IMR-90 (cell line): ENCODE results near the gene SLC7A7. TPM values are rescaled to one million over a fixed set of nuclear protein-coding genes. Genes with fewer than 3 reads are reported as not detected.

Experiments
- ATAC-seq: fragments of 200-7000 bp; cut with Tn5 transposase; 2 replicates; pipeline ENCODE4 v1.9.1; 2020; ENCODE audit warnings: low read depth, mild to moderate bottlenecking, moderate library complexity
- BruUV-seq: library from RNA; stranded (reverse); fragments of 400-500 nt; replicated peaks from 2 replicates; lab custom pipeline; 2021; lab: Mats Ljungman, UMichigan
- CTCF ChIA-PET: fragments of 300-600 bp; formaldehyde crosslinking; extraction: SDS; loops from one replicate; lab custom pipeline; 2021; ENCODE audit warnings: antibody characterized with exemption; lab: Yijun Ruan, JAX
- POLR2A ChIA-PET: fragments of 300-600 bp; sonication (Branson Sonifier 250); formaldehyde crosslinking; loops from one replicate; lab custom pipeline; 2022; ENCODE audit warnings: antibody characterized with exemption; ENCODE audit not compliant: unreplicated experiment; lab: Charles Lee
- DNase-seq: peaks from one replicate; pipeline ENCODE4 v3.0.0; 2013
- H2AFZ ChIP-seq: replicated peaks from 2 replicates; pipeline ENCODE3; 2013; ENCODE audit warnings: low read length, mild to moderate bottlenecking; ENCODE audit not compliant: poor library complexity
- H2AK5ac ChIP-seq: 2 replicates; pipeline ENCODE4 v1.6.1; 2013; ENCODE audit warnings: low read depth, low read length, inconsistent platforms
- H2AK9ac ChIP-seq: replicated peaks from 2 replicates; pipeline ENCODE3; 2013; ENCODE audit warnings: mild to moderate bottlenecking, low read depth, low read length, moderate library complexity; ENCODE audit not compliant: poor library complexity
- H2BK120ac ChIP-seq: 2 replicates; pipeline ENCODE4 v1.6.1; 2013; ENCODE audit warnings: low read depth, low read length, inconsistent platforms
- H2BK15ac ChIP-seq: 3 replicates; pipeline ENCODE4 v1.6.1; 2013; ENCODE audit warnings: low read depth, low read length, inconsistent platforms
- H2BK20ac ChIP-seq: 2 replicates; pipeline ENCODE4 v1.6.1; 2013; ENCODE audit warnings: low read depth, mild to moderate bottlenecking, inconsistent platforms, low read length, moderate library complexity
- H2BK5ac ChIP-seq: 2 replicates; pipeline ENCODE4 v1.6.1; 2013; ENCODE audit warnings: mild to moderate bottlenecking, low read depth, low read length, inconsistent platforms; ENCODE audit not compliant: poor library complexity, severe bottlenecking
- H3K14ac ChIP-seq: replicated peaks from 2 replicates; pipeline ENCODE4 v1.6.1; 2013; ENCODE audit warnings: low read depth, low read length, inconsistent platforms
- H3K18ac ChIP-seq: 2 replicates; pipeline ENCODE4 v1.6.1; 2013; ENCODE audit warnings: low read depth, low read length, control low read depth
- H3K23ac ChIP-seq: 2 replicates; pipeline ENCODE4 v1.6.1; 2013; ENCODE audit warnings: low read depth, low read length, inconsistent platforms
- H3K27ac ChIP-seq: 2 replicates; pipeline ENCODE4 v1.5.1; 2013; ENCODE audit warnings: mild to moderate bottlenecking, control low read depth, low read length; ENCODE audit not compliant: insufficient read depth
- H3K27me3 ChIP-seq: 2 replicates; pipeline ENCODE4 v1.6.1; 2013; ENCODE audit warnings: low read length; ENCODE audit not compliant: control insufficient read depth, insufficient read depth
- H3K36me3 ChIP-seq: 2 replicates; pipeline ENCODE4 v1.6.1; 2013; ENCODE audit warnings: low read length, mixed read lengths; ENCODE audit not compliant: control insufficient read depth, insufficient read depth
- H3K4ac ChIP-seq: 2 replicates; pipeline ENCODE4 v1.6.1; 2013; ENCODE audit warnings: low read depth, low read length, inconsistent platforms
- H3K4me1 ChIP-seq: 2 replicates; pipeline ENCODE4 v1.6.1; 2013; ENCODE audit warnings: low read length, mixed read lengths; ENCODE audit not compliant: control insufficient read depth, insufficient read depth
- H3K4me2 ChIP-seq: 2 replicates; pipeline ENCODE4 v1.6.1; 2013; ENCODE audit warnings: low read depth, mild to moderate bottlenecking, control low read depth, low read length, moderate library complexity
- H3K4me3 ChIP-seq: 2 replicates; pipeline ENCODE4 v1.5.1; 2013; ENCODE audit warnings: low read depth, mild to moderate bottlenecking, control low read depth, low read length, moderate library complexity; ENCODE audit not compliant: insufficient read depth
- H3K56ac ChIP-seq: 2 replicates; pipeline ENCODE4 v1.6.1; 2013; ENCODE audit warnings: low read length, inconsistent platforms; ENCODE audit not compliant: insufficient read depth; ENCODE audit errors: extremely low read depth
- H3K79me1 ChIP-seq, 2 experiments: 2 replicates each; pipeline ENCODE4 v1.6.1; 2013; ENCODE audit warnings: low read length in 2 of 2, inconsistent platforms in 1 of 2, low read depth in 1 of 2
- H3K9ac ChIP-seq: 2 replicates; pipeline ENCODE4 v1.6.1; 2013; ENCODE audit warnings: low read depth, low read length, control low read depth
- H3K9me1 ChIP-seq: 2 replicates; pipeline ENCODE4 v1.6.1; 2013; ENCODE audit warnings: low read length, inconsistent platforms; ENCODE audit not compliant: insufficient read depth
- H3K9me3 ChIP-seq: 2 replicates; pipeline ENCODE4 v1.6.1; 2013; ENCODE audit warnings: low read length; ENCODE audit not compliant: control insufficient read depth, insufficient read depth
- H4K20me1 ChIP-seq: 2 replicates; pipeline ENCODE4 v1.6.1; 2013; ENCODE audit warnings: low read length, inconsistent platforms; ENCODE audit not compliant: insufficient read depth
- H4K5ac ChIP-seq: 2 replicates; pipeline ENCODE4 v1.6.1; 2013; ENCODE audit warnings: mild to moderate bottlenecking, low read depth, low read length, control low read depth
- H4K8ac ChIP-seq, 2 experiments: 2 replicates each; pipeline ENCODE4 v1.6.1; 2013; ENCODE audit warnings: low read depth in 2 of 2, low read length in 2 of 2, control low read depth in 1 of 2, inconsistent platforms in 1 of 2
- H4K91ac ChIP-seq: 2 replicates; pipeline ENCODE4 v1.6.1; 2013; ENCODE audit warnings: low read depth, low read length, inconsistent platforms; ENCODE audit not compliant: insufficient read depth
- MAZ ChIP-seq: IDR thresholded peaks from 2 replicates; pipeline ENCODE4 v1.6.1; 2012; ENCODE audit warnings: low read depth, mild to moderate bottlenecking, low read length, improper control_type of control experiment, moderate library complexity, borderline replicate concordance
- MXI1 ChIP-seq: IDR thresholded peaks from 2 replicates; pipeline ENCODE4 v1.6.1; 2012; ENCODE audit warnings: low read depth, mild to moderate bottlenecking, low read length, moderate library complexity, borderline replicate concordance
- NFE2L2 ChIP-seq: fragments of 150-350 bp; IDR thresholded peaks from 2 replicates; pipeline ENCODE4 v1.6.1; 2016; ENCODE audit warnings: low read depth, mild to moderate bottlenecking, low read length
- SMC3 ChIP-seq: fragments of 150-350 bp; IDR thresholded peaks from 2 replicates; pipeline ENCODE4 v1.6.1; 2016; ENCODE audit warnings: low read depth, mild to moderate bottlenecking, antibody characterized with exemption, low read length, moderate library complexity
- WGBS, 2 experiments: methylation state at CpG; one replicate each; pipeline versions ENCODE4 v1.1.5 to v1.1.7; 2013; ENCODE audit warnings: missing lambda C conversion rate in 2 of 2; ENCODE audit not compliant: insufficient read length in 1 of 2; ENCODE audit errors: extremely low coverage in 2 of 2; 5-methylcytosine and 5-hydroxymethylcytosine counted together
- dilution Hi-C: fragments of 300-500 bp; cut with HindIII; formaldehyde crosslinking; loops from one replicate; pipeline ENCODE4 v1.14.3; 2018; ENCODE audit warnings: low sequenced_read_pairs; ENCODE audit not compliant: unreplicated experiment
- in situ Hi-C: fragments of 300-500 bp; cut with MboI; formaldehyde crosslinking; loops from 3 replicates; pipeline ENCODE4 v1.14.3; 2019; ENCODE audit warnings: low sequenced_read_pairs, inconsistent platforms, mixed read lengths
- intact Hi-C: fragments of 100-400 bp; cut with micrococcal nuclease; formaldehyde crosslinking; loops from 2 replicates; pipeline ENCODE4 v1.10.0; 2022
- polyA plus RNA-seq, 3 experiments: library from polyadenylated mRNA; depleted of rRNA; stranded (reverse); fragments of >200 nt; gene quantifications; 2 replicates each; pipeline ENCODE4 v1.2.3, GENCODE V29; 2012; ENCODE audit warnings: low replicate concordance in 1 of 3
- total RNA-seq: library from RNA; depleted of rRNA; stranded (reverse); fragments of >200 nt; gene quantifications from 2 replicates; pipeline ENCODE4 v1.2.3, GENCODE V29; 2012
- TF ChIP-seq, protein P1 (sequence below): fragments of 150-350 bp; IDR thresholded peaks from 2 replicates; pipeline ENCODE4 v1.6.1; 2016; ENCODE audit warnings: low read depth, mild to moderate bottlenecking, low read length, moderate library complexity, borderline replicate concordance

Gene SLC7A7
- total and polyA plus RNA-seq, 2 of the 4 experiments (the other 2 are of a cell fraction), result 1.8 to 2.0 TPM

DNA sequence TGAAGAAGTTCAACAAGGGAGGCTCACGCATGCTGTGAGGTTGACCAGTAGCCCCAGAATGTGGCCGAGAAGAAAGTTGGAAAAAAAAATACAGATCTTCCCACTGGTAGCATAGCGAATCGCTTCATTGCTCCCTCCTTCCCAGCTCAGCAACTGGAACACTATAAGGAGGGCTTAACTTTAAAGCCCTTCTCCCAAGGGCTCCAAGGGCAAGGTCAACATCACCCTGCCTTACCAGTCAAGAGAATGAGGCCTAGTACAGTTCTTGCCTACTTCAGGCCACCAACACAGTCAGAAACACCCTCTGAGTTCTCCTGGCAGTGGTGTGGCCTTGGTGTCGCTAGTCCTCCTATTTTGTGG lies 34.3 kb downstream of the SLC7A7 start:
- 67% methylated on average over 1 of the region's 5 CpGs; no CpG with 5 or more reads in 1 of the 2 experiments for WGBS, 2 experiments
- no peak overlapping the region for H3K4ac ChIP-seq
- no peak overlapping the region for H2BK5ac ChIP-seq
- intact Hi-C loops (loop anchor here (5.0 kb wide), 1 partner anchor 36 kb away; the partner anchor contains the start of gene SLC7A7), in situ Hi-C loops (no loop called here), dilution Hi-C loops (no loop called here)
- H2AFZ ChIP-seq, result peak overlapping the region; percentile 6
- no peaks in the 10 kb centered on the region for H3K27me3 ChIP-seq
- H3K14ac ChIP-seq, result no peak overlapping the region; the same call in 1 of the 2 replicates
- TF ChIP-seq NFE2L2 (no peak), MXI1 (no peak), SMC3 (no peak), MAZ (no peak)
- TF ChIP-seq, protein P1, sequence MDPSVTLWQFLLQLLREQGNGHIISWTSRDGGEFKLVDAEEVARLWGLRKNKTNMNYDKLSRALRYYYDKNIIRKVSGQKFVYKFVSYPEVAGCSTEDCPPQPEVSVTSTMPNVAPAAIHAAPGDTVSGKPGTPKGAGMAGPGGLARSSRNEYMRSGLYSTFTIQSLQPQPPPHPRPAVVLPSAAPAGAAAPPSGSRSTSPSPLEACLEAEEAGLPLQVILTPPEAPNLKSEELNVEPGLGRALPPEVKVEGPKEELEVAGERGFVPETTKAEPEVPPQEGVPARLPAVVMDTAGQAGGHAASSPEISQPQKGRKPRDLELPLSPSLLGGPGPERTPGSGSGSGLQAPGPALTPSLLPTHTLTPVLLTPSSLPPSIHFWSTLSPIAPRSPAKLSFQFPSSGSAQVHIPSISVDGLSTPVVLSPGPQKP, result no peak
- H4K8ac ChIP-seq, result peak overlapping the region in 1 of 2 experiments; percentile 41; a peak in 1 of 4 replicates
- ChIA-PET CTCF (interaction anchor here (1.3 kb wide), 1 partner anchor 211 kb away, joined by 3 read pairs; no protein-coding TSS in a partner anchor), POLR2A (no interaction called here)
- H3K56ac ChIP-seq, result no peak overlapping the region
- no peaks in the 10 kb centered on the region for H3K79me1 ChIP-seq
- no peak overlapping the region for H3K4me2 ChIP-seq
- H3K9me3 ChIP-seq, result no peaks in the 10 kb centered on the region
- H2AK5ac ChIP-seq, result 0 out of 2 replicates have a peak overlapping the region, but pooled peaks have one; percentile 7
- H4K5ac ChIP-seq, result peak overlapping the region; percentile 43
- DNase-seq (no peak), ATAC-seq (no peak)
- no peak overlapping the region for H3K4me3 ChIP-seq
- H2BK15ac ChIP-seq, result no peak overlapping the region
- no peak overlapping the region for H3K27ac ChIP-seq
- no peaks in the 10 kb centered on the region for H3K36me3 ChIP-seq
- H3K23ac ChIP-seq, result no peak overlapping the region
- H3K18ac ChIP-seq, result peak overlapping the region; percentile 38
- H3K9ac ChIP-seq, result no peak overlapping the region
- H3K9me1 ChIP-seq, result no peaks in the 10 kb centered on the region
- H2BK20ac ChIP-seq, result no peak overlapping the region
- no peak overlapping the region for H2BK120ac ChIP-seq
- BruUV-seq, result no TSS peak
- no peaks in the 10 kb centered on the region for H4K20me1 ChIP-seq
- peak overlapping the region; percentile 10 for H4K91ac ChIP-seq
- peaks cover 12% of the 10 kb centered on the region for H3K4me1 ChIP-seq
- H2AK9ac ChIP-seq, result peak overlapping the region; percentile 6
